HG03066 (cell line): Measurements from ENCODE around the gene PRR29.

Source experiments
- ATAC-seq: cut with Tn5 transposase; IDR thresholded peaks from one replicate; pipeline ENCODE4 v1.9.1; 2021; ENCODE audit warnings: low read depth; ENCODE audit not compliant: unreplicated experiment

The PRR29 gene

GRCh38 chr17:63998050-63998720 is at the start of gene PRR29:
Gene PRR29, plus strand, starts transcription at chr17:63998351. Its CDS starts 14 bp downstream, at chr17:63998365.
- no peak for ATAC-seq

- ATAC-seq, result no peak
Measured at GRCh38 chr17:63948521-63948920, 49.6 kb upstream of the PRR29 start.

GRCh38 chr17:63949576-63950250 is 48.4 kb upstream of the PRR29 start:
- ATAC-seq, result no peak

- no peak for ATAC-seq
Measured at GRCh38 chr17:63950940-63951907, 46.9 kb upstream of the PRR29 start.

- no peak for ATAC-seq
Measured at GRCh38 chr17:63954402-63955063, 43.6 kb upstream of the PRR29 start.

- ATAC-seq, result no peak
Measured at GRCh38 chr17:63955232-63955631, 42.9 kb upstream of the PRR29 start.

GRCh38 chr17:63955791-63956190 is 42.4 kb upstream of the PRR29 start:
- no peak for ATAC-seq

GRCh38 chr17:63956296-63956920 is 41.7 kb upstream of the PRR29 start:
- ATAC-seq, result no peak

GRCh38 chr17:63960006-63960405 is 38.1 kb upstream of the PRR29 start:
- ATAC-seq, result no peak

- ATAC-seq, result no peak
Measured at GRCh38 chr17:63960430-63960829, 37.7 kb upstream of the PRR29 start.

GRCh38 chr17:63961355-63962212 is 36.6 kb upstream of the PRR29 start:
- no peak for ATAC-seq

- ATAC-seq, result no peak
Measured at GRCh38 chr17:63962298-63962744, 35.8 kb upstream of the PRR29 start.

- no peak for ATAC-seq
Measured at GRCh38 chr17:63963123-63963522, 35.0 kb upstream of the PRR29 start.

- ATAC-seq, result no peak
Measured at GRCh38 chr17:63966646-63967264, 31.4 kb upstream of the PRR29 start.

- ATAC-seq, result no peak
Measured at GRCh38 chr17:63967953-63968352, 30.2 kb upstream of the PRR29 start.

GRCh38 chr17:63969278-63969677 is 28.9 kb upstream of the PRR29 start:
- no peak for ATAC-seq

- ATAC-seq, result no peak
Measured at GRCh38 chr17:63972796-63973195, 25.4 kb upstream of the PRR29 start, which contains the start of gene SCN4A. Gene SCN4A, minus strand, starts transcription at chr17:63972918. Its CDS starts 77 bp downstream, at chr17:63972841.

- ATAC-seq, result no peak
Measured at GRCh38 chr17:63973247-63973646, 24.9 kb upstream of the PRR29 start.
